GM21717 (cell line): ENCODE measurements around the gene WDR20.

Experiments used
- ATAC-seq: cut with Tn5 transposase; IDR thresholded peaks from one replicate; pipeline ENCODE4 v1.9.1; 2021; ENCODE audit warnings: mild to moderate bottlenecking, moderate library complexity; ENCODE audit not compliant: unreplicated experiment

The WDR20 gene

GRCh38 chr14:102215576-102216250 lies 76.0 kb downstream of the WDR20 start:
- no peak for ATAC-seq

- ATAC-seq: no peak
Observed at GRCh38 chr14:102217399-102217798, 77.7 kb downstream of the WDR20 start.

DNA sequence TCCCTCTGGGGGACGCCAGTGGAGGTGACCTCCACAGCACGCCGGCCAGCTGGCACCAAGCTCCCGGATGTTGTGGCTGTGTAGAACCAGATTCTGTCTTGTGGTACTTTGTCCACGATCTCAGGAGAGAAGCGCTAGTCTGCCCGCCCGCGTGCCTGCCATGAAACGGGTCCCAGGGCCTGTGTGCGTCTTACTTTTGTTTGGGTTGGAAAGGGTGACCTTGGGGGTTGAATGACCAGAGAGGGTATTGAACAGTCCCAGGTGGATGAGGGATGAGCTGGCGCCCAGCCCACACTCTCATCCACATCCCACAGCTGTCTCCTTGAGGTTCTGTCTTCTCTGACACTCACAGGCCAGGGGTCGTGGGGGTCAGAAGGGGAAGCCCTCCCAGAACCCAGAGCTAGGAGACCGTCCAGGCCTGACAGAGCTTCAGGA lies 78.3 kb downstream of the WDR20 start:
- ATAC-seq: no peak

- ATAC-seq: no peak
Observed at GRCh38 chr14:102218688-102219087, 79.0 kb downstream of the WDR20 start.

DNA sequence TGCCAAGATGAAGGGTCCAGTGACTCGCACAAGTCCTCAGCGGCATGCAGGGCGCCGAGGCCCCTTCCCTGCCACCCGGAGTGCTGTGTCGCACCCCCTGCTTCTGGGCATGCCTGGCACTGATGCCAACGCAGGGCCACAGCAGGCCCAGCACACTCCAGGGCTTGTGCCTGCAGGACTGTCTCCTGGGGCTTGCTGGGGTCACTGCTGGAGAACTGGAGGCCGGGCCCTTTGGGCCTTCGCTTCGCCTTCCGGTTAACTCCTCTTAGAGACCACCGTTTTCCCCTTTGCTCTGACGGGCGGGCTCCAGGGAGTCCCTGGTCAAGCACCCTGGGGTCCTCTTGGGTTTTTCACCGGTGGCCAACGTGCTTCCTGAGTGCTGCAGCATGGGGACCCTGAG lies 79.6 kb downstream of the WDR20 start:
- no peak for ATAC-seq

GRCh38 chr14:102220031-102220430 lies 80.3 kb downstream of the WDR20 start:
- ATAC-seq: peak; percentile 71

GRCh38 chr14:102221026-102221425 lies 81.3 kb downstream of the WDR20 start:
- ATAC-seq: no peak

DNA sequence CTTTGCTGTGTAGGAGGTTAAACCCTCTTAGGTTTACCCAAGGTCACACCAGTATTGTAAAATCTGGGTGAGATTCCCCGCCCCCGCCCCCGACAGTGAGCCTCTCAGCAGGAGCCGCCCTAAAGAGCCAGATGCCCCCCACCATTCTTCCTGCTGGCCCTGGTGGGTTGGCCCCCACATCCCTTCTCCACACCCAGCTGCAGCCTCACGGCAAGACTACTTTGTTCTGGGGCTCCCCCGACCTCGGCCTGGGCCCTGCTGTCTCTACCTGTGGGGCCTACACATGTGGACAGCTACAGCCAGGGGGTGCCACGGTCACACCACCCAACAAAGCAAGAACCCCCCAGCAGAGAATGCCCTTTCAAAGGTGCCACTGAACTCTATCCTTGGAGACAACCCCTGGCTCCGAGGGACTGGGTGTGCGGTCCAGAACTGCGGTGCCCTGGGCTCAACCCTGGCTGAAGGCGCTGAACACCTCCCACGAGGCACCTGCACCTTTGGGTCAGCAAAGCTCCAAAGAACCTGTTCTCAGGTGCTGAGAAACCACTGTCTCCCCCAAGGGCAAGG lies 82.4 kb downstream of the WDR20 start:
- no peak for ATAC-seq

DNA sequence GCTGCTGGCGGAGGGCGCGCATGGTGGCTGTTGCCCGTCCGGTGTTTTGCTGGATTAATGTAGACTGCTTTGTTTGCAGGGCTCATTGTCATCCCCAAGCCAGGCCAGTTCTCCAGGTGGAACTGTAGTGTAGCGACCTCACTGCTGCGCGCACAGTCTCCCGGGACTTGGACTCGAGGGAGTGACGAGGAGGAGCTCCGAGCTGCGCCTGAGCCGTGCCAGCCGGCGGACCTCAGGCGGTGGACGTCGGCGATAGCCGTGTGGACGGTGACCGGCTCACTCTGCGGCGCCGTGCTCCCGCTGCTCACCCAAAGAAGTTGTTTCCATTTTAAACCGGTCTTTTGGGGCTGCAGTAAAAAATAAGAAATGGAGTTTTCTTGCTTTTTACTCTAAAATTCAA lies 83.1 kb downstream of the WDR20 start:
- no peak for ATAC-seq

DNA sequence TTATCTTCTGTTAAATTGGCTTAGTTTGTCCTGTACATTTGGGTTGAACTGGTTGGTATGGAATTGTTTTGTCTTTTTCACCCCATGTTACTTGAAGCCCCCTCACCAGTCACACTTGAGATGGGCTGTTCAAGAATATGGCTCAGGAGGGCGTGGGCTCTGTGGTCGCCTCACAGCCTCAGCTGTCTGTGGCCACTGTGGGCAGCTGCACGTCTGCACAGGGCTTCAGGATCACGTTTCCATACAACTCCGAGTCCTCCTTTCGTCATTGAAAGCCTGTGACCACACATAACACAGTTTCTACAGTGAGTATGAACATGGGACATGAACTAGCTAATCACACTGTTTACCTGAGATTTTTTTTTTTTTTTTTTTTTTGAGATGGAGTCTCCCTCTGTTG lies 84.0 kb downstream of the WDR20 start:
- ATAC-seq: no peak

- no peak for ATAC-seq
Observed at GRCh38 chr14:102225386-102225785, 85.7 kb downstream of the WDR20 start.

GRCh38 chr14:102225936-102226335 lies 86.2 kb downstream of the WDR20 start:
- ATAC-seq: no peak

DNA sequence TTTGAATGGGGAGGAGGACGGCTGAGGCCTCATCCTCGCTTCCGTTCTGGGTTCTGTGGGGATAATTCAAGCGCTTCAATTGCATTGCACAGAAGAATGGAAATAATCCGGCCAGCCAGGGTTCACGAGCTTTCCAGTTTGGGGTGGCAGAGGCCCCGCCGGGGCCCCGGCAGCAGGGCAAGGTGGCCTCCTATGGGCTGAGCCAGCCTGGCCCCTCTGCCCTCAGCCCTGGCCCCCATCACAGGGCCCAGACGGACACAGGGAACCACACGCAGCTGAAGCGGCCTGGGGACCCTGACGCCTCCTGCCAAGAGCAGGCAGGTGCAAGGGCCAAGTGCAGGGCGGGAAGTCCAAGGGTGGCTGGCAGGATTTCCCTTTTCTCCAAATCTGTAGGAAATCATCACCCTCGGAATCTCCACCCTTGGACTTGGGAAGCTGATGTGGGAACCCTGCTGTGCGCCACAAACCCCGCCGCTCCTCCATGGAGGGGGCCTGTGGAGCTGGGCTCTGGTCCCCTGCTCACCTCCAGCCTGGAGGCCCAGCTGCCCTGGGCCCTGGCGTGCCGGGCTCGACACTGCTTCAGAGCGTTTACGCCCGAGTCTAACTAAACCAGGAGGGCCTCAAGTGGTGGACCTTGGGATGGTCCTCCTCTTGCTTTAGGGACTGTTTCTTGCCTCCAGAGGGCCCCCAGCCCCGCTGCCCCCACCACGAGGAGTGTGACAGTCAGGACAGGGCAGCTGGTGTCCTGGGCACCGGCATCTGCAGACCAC lies 86.8 kb downstream of the WDR20 start:
- no peak for ATAC-seq

DNA sequence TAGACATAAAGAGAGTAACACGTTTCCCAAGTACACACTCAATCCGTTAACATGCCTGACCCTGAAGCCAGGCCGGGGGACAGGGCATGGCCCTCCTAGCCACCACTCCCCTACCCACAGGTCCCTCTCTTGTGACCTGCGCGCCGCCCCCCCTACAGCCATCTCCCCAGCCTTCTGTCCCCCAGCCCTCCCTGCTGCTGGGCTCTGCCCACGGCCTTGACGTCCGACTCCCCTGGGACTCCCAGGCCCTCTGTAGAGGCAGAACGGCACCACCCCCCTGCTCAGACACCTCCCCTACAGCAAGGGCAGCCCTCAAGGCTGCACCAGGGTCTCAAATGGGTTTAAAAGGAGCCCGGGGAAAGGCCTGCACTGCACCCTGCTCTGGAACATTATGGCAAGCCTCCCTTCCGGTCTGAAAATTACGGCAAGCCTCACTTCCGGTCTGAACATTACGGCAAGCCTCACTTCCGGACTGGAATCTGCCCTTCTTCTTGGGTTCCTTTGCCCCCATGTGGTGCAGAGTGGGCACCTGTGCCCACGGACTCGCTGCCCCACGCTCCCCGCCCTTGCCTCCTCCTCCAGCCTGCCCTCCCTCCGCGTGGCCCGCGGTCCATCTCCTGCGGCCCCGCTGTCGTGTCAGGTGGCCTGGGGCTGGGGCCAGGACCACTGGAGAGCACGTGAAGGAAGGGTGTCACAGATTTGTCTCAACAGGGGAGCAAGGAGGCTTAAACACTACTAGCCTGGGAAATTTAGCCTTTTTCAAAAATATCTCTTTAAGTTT lies 87.7 kb downstream of the WDR20 start:
- no peak for ATAC-seq

GRCh38 chr14:102229071-102229738 lies 89.5 kb downstream of the WDR20 start:
- ATAC-seq: no peak

- ATAC-seq: no peak
Observed at GRCh38 chr14:102229739-102230092, 90.0 kb downstream of the WDR20 start.

DNA sequence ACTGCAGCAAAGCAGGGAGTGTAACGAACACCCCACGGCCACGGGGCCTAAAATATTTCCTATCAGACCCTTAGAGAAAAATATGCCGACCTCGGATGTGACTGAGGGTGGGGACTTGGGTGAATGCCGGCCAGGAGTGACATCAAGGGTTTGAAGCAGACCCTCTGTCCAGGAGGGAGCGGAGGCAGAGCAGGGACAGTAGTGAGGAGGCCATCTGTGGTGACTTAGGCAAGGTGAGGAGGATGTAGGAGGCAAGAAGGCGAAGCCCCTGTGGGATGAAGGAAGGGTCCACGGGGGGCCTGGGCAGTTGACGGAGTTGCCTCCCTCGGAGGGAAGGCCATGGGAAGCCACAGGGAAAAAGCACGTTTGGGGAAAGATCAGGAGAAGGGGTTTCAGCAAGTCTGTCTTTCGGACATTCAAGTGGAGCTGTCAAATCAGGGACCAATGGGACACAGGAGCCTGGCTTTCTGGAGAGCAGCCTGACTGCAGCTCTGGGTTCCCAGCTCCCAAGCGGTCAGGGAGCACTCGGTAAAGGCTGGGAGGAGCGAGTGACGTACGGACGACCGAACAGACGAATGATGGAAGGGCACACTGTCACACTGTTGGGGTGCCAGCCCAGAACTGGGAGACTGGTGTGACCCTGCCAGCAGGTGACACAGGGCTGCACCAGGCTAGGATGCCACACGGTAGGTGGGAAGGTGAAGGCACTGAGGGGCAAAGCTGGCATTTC lies 90.9 kb downstream of the WDR20 start:
- ATAC-seq: no peak

GRCh38 chr14:102231476-102232347 lies 92.0 kb downstream of the WDR20 start:
- ATAC-seq: no peak

DNA sequence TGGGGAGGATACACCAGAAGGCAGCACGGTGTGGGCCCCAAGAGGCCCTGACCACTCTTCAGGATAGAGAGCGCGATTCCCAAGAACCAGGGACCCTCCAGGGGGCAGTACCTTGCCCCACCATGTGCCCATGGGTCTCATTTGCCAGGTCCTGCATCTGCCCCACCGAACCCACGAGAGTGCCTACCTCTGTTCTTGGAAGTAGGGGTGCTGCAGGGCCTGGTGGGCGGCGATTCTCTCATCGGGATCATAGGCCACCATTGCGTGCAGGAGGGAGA lies 92.6 kb downstream of the WDR20 start:
- ATAC-seq: no peak

- ATAC-seq: no peak
Observed at GRCh38 chr14:102233081-102233480, 93.4 kb downstream of the WDR20 start.
